UCSD-AML1 (cell line): ENCODE results near the gene MAGEA12.
"Not testable (repeated sequence)": the region's sequence is repeated elsewhere in the genome, so short reads cannot be mapped to it uniquely, and the experiment has no call there.

ENCODE experiments used
- DNase-seq: peaks from one replicate; lab custom pipeline; 2025; ENCODE audit not compliant: unreplicated experiment; lab: John Stamatoyannopoulos, UW

MAGEA12 gene, protein sequence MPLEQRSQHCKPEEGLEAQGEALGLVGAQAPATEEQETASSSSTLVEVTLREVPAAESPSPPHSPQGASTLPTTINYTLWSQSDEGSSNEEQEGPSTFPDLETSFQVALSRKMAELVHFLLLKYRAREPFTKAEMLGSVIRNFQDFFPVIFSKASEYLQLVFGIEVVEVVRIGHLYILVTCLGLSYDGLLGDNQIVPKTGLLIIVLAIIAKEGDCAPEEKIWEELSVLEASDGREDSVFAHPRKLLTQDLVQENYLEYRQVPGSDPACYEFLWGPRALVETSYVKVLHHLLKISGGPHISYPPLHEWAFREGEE

DNA sequence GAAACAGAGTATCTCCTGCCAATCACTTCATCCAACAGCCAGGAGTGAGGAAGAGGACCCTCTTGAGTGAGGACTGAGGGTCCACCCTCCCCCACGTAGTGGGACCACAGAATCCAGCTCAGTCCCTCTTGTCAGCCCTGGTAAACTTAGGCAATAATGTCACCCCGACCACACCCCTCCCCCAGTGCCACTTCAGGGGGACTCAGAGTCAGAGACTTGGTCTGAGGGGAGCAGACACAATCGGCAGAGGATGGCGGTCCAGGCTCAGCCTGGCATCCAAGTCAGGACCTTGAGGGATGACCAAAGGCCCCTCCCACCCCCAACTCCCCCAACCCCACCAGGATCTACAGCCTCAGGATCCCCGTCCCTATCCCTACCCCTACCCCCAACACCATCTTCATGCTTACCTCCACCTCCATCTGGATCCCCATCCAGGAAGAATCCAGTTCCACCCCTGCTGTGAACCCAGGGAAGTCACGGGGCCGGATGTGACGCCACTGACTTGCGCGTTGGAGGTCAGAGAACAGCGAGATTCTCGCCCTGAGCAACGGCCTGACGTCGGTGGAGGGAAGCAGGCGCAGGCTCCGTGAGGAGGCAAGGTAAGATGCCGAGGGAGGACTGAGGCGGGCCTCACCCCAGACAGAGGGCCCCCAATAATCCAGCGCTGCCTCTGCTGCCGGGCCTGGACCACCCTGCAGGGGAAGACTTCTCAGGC lies at the start of gene MAGEA12, which contains the start of gene CSAG1:
TSS of gene MAGEA12 (plus strand) at position 497 of the 715 bp plus-strand sequence. CDS start 2,405 bp downstream, outside the sequence.
TSS of gene CSAG1 (minus strand) at position 461 of the 715 bp plus-strand sequence. CDS start 1,261 bp downstream, outside the sequence.
- DNase-seq, result no peak

DNA sequence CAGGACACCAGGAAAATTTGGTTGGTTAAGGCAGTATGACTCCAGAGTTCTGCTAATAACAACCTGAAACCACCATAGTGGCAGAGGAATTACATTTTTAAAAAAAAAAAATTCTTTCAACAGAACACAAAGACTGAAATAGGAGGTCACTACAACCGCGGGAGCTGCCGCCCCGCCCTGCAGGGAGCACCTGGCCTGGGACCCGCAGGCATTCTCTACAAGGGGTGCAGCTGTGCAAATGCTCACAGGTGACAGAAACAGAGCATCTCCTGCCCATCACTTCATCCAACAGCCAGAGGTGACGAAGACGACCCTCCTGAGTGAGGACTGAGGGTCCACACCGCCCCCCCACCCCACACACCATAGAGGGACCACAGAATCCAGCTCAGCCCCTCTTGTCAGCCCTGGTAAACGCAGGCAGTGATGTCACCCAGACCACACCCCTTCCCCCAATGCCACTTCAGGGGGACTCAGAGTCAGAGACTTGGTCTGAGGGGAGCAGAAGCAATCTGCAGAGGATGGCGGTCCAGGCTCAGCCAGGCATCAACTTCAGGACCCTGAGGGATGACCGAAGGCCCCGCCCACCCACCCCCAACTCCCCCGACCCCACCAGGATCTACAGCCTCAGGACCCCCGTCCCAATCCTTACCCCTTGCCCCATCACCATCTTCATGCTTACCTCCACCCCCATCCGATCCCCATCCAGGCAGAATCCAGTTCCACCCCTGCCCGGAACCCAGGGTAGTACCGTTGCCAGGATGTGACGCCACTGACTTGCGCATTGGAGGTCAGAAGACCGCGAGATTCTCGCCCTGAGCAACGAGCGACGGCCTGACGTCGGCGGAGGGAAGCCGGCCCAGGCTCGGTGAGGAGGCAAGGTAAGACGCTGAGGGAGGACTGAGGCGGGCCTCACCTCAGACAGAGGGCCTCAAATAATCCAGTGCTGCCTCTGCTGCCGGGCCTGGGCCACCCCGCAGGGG lies 35.3 kb upstream of the MAGEA12 start, which contains the start of gene MAGEA3:
TSS of gene MAGEA3 (plus strand) at position 843 of the 980 bp plus-strand sequence. CDS start 2,039 bp downstream, outside the sequence.
- not testable (repeated sequence) for DNase-seq

DNA sequence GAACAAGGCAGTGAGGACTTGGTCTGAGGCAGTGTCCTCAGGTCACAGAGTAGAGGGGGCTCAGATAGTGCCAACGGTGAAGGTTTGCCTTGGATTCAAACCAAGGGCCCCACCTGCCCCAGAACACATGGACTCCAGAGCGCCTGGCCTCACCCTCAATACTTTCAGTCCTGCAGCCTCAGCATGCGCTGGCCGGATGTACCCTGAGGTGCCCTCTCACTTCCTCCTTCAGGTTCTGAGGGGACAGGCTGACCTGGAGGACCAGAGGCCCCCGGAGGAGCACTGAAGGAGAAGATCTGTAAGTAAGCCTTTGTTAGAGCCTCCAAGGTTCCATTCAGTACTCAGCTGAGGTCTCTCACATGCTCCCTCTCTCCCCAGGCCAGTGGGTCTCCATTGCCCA lies 33.2 kb upstream of the MAGEA12 start:
- not testable (repeated sequence) for DNase-seq

DNA sequence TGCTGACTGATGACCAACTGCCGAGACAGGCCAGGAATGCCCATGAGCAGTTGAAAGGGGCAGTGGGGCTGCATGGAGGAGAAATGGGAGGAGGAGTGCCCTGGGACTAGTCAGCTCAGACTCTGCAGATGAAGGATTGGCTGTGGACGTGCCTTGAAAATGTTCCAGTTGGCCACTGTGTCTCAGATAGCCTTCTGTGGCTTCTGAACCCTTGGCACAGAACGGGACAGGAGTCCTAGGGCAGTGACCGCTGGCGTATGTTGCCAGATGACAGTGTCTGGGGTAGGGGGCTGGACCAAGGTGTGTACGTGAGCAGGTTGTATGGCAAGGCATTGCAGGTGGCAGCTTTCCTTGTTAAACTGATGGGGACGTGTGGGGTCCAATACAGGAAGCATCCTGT lies 27.1 kb upstream of the MAGEA12 start:
- DNase-seq, result not testable (repeated sequence)

DNA sequence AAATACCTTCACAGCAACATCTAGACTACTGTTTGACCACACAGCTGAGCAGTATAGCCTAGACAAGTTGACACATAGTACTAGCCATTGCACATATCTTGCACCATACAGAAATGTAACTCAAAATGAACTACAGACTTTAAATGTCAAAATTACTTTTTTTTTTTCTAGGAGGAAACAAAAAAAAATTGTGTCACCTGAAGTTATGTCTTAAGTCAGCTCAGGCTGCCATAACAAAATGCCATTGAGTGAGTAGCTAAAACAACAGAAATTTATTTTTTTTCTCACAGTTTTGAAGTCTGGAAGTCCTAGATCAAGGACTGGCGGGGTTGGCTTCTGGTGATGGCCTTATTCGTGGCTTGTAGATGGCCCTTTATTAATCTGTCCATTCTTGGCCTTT lies 24.4 kb upstream of the MAGEA12 start, which contains the start of gene CSAG2:
TSS of gene CSAG2 (minus strand) at position 101 of the 400 bp plus-strand sequence. CDS start 161 bp downstream, outside the sequence.
- DNase-seq, result not testable (repeated sequence)

DNA sequence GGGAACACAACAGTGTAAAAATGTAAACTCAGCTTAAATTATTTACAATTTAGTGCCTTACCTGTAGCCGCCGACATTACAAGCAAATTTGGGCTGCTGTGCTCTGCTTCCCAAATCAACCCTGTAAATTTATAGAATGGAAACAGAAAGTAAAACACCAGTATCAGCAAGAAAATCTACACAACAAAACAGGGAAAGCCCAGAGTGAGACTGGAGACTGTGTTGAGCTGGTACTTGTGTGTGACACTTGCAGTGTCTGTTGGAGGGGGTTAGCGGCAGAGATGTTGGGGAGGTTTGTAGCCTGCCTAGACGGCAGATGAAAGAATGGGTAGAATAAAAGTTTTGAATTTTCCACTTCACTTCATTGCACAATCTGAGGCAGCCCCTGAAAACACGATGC lies 20.4 kb upstream of the MAGEA12 start:
- DNase-seq, result not testable (repeated sequence)

DNA sequence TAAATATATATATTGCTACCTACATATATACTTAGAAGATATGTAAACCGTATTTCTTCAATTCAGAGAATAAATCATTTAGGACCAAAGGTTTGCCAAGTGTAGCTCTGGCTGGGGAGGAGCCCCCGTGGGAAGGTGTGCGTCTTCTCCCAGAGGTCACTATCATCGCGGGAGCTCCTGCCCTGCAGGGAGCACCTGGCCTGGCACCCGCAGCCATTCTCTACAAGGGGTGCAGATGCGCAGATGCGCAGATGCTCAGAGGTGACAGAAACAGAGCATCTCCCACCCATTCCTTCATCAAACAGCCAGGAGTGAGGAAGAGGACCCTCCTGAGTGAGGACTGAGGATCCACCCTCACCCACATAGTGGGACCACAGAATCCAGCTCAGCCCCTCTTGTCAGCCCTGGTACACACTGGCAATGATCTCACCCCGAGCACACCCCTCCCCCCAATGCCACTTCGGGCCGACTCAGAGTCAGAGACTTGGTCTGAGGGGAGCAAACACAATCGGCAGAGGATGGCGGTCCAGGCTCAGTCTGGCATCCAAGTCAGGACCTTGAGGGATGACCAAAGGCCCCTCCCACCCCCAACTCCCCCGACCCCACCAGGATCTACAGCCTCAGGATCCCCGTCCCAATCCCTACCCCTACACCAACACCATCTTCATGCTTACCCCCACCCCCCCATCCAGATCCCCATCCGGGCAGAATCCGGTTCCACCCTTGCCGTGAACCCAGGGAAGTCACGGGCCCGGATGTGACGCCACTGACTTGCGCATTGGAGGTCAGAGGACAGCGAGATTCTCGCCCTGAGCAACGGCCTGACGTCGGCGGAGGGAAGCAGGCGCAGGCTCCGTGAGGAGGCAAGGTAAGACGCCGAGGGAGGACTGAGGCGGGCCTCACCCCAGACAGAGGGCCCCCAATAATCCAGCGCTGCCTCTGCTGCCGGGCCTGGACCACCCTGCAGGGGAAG lies 19.5 kb upstream of the MAGEA12 start, which contains the start of gene MAGEA2B:
TSS of gene MAGEA2B (plus strand) at position 814 of the 973 bp plus-strand sequence. CDS start 2,479 bp downstream, outside the sequence.
- not testable (repeated sequence) for DNase-seq

DNA sequence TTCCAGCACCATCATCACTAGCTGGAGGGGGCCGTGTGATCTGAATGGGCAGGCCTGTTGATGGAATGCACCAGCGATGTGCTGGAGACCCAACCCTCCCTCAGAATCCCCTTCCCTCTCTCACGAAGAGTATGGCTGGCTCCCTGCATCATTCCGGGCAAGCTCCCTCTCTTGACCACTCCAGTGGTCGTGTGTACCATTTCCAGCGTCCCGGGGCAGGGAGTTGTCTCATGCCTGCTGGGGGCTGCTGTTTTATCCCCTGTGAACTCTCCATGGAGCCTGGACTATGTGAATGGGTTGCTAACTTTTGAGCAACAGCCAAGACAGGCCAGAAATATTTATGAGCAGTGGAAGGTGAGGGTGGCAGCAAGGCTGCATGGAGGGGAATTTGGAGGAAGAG lies 8.1 kb upstream of the MAGEA12 start:
- no peak for DNase-seq

DNA sequence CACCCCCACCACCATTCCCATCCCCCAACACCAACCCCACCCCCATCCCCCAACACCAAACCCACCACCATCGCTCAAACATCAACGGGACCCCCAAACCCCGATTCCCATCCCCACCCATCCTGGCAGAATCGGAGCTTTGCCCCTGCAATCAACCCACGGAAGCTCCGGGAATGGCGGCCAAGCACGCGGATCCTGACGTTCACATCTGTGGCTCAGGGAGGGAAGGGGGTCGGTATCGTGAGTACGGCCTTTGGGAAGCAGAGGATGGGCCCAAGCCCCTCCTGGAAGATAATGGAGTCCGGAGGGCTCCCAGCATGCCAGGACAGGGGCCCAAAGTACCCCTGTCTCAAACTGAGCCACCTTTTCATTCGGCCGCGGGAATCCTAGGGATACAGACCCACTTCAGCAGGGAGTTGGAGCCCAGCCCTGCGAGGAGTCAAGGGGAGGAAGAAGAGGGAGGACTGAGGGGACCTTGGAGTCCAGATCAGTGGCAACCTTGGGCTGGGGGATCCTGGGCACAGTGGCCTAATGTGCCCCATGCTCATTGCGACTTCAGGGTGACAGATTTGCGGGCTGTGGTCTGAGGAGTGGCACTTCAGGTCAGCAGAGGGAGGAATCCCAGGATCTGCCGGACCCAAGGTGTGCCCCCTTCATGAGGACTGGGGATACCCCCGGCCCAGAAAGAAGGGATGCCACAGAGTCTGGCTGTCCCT lies 744 bp downstream of the MAGEA12 start:
- not testable (repeated sequence) for DNase-seq

DNA sequence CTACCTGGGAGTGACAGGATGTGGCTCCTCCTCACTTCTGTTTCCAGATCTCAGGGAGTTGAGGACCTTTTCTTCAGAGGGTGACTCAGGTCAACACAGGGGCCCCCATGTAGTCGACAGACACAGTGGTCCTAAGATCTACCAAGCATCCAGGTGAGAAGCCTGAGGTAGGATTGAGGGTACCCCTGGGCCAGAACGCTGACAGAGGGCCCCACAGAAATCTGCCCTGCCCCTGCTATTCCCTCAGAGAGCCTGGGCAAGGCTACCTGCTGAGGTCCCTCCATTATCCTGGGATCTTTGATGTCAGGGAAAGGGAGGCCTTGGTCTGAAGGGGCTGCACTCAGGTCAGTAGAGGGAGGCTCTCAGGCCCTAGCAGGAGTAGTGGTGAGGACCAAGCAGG lies 1.5 kb downstream of the MAGEA12 start:
- no peak for DNase-seq

DNA sequence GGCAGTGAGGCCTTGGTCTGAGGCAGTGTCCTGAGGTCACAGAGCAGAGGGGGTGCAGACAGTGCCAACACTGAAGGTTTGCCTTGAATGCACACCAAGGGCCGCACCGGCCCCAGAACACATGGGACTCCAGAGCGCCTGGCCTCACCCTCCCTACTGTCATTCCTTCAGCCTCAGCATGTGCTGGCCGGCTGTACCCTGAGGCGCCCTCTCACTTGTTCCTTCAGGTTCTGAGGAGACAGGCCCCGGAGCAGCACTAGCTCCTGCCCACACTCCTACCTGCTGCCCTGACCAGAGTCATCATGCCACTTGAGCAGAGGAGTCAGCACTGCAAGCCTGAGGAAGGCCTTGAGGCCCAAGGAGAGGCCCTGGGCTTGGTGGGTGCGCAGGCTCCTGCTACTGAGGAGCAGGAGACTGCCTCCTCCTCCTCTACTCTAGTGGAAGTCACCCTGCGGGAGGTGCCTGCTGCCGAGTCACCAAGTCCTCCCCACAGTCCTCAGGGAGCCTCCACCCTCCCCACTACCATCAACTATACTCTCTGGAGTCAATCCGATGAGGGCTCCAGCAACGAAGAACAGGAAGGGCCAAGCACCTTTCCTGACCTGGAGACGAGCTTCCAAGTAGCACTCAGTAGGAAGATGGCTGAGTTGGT lies 2.4 kb downstream of the MAGEA12 start:
- no peak for DNase-seq

DNA sequence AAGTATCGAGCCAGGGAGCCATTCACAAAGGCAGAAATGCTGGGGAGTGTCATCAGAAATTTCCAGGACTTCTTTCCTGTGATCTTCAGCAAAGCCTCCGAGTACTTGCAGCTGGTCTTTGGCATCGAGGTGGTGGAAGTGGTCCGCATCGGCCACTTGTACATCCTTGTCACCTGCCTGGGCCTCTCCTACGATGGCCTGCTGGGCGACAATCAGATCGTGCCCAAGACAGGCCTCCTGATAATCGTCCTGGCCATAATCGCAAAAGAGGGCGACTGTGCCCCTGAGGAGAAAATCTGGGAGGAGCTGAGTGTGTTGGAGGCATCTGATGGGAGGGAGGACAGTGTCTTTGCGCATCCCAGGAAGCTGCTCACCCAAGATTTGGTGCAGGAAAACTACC lies 3.0 kb downstream of the MAGEA12 start:
- not testable (repeated sequence) for DNase-seq

DNA sequence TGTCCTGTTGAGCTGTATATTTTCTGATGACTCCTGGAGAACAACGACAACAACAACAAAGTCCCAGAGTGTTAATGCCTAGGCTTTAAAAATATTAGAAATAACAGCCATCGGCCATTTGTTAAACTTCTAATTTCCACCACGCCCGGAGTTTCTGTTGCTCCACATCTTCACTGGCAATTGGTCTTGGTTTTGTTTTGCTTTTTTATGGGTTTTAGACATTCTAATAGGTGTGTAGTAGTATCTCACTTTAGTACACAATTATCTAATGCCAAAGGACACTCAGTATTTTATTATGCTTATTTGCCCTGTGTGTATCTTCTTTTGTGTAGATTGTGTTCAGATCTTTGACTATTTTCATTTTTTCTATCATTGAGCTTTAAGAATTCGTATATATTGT lies 5.0 kb downstream of the MAGEA12 start:
- DNase-seq, result no peak

DNA sequence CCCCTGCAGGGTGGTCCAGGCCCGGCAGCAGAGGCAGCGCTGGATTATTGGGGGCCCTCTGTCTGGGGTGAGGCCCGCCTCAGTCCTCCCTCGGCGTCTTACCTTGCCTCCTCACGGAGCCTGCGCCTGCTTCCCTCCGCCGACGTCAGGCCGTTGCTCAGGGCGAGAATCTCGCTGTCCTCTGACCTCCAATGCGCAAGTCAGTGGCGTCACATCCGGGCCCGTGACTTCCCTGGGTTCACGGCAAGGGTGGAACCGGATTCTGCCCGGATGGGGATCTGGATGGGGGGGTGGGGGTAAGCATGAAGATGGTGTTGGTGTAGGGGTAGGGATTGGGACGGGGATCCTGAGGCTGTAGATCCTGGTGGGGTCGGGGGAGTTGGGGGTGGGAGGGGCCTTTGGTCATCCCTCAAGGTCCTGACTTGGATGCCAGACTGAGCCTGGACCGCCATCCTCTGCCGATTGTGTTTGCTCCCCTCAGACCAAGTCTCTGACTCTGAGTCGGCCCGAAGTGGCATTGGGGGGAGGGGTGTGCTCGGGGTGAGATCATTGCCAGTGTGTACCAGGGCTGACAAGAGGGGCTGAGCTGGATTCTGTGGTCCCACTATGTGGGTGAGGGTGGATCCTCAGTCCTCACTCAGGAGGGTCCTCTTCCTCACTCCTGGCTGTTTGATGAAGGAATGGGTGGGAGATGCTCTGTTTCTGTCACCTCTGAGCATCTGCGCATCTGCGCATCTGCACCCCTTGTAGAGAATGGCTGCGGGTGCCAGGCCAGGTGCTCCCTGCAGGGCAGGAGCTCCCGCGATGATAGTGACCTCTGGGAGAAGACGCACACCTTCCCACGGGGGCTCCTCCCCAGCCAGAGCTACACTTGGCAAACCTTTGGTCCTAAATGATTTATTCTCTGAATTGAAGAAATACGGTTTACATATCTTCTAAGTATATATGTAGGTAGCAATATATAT lies 20.4 kb downstream of the MAGEA12 start, which contains the start of gene MAGEA2:
TSS of gene MAGEA2 (minus strand) at position 157 of the 965 bp plus-strand sequence. CDS start 2,479 bp downstream, outside the sequence.
- not testable (repeated sequence) for DNase-seq

DNA sequence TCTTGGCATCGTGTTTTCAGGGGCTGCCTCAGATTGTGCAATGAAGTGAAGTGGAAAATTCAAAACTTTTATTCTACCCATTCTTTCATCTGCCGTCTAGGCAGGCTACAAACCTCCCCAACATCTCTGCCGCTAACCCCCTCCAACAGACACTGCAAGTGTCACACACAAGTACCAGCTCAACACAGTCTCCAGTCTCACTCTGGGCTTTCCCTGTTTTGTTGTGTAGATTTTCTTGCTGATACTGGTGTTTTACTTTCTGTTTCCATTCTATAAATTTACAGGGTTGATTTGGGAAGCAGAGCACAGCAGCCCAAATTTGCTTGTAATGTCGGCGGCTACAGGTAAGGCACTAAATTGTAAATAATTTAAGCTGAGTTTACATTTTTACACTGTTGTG lies 21.3 kb downstream of the MAGEA12 start:
- not testable (repeated sequence) for DNase-seq

DNA sequence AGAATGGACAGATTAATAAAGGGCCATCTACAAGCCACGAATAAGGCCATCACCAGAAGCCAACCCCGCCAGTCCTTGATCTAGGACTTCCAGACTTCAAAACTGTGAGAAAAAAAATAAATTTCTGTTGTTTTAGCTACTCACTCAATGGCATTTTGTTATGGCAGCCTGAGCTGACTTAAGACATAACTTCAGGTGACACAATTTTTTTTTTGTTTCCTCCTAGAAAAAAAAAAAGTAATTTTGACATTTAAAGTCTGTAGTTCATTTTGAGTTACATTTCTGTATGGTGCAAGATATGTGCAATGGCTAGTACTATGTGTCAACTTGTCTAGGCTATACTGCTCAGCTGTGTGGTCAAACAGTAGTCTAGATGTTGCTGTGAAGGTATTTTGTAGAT lies 25.4 kb downstream of the MAGEA12 start, which contains the start of gene CSAG3:
TSS of gene CSAG3 (plus strand) at position 301 of the 400 bp plus-strand sequence.
- DNase-seq, result not testable (repeated sequence)

DNA sequence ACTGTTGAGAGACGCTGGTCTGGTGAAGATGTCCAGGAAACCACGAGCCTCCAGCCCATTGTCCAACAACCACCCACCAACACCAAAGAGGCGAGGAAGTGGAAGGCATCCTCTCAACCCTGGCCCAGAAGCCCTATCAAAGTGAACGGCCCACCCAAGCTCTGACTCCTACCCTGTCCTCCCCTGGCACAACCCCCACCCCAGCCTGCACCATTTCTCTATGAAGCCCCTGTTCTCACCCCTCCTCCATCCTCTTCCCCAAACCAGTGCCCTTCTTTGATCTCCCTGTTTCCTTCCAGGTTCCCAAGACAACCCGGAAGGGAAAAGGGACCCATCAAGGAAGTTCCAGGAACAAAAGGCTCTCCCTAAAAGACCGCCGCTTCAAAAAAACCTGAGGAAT lies 26.0 kb downstream of the MAGEA12 start:
- DNase-seq, result not testable (repeated sequence)
